B cell (primary cell): ENCODE results near the gene AFF2. TPM values are rescaled to one million over a fixed set of nuclear protein-coding genes. Genes with fewer than 3 reads are reported as not detected.

ENCODE experiments used
- ATAC-seq: fragments of 200-7000 bp; cut with Tn5 transposase; one replicate; pipeline ENCODE4 v1.10.0; 2021; ENCODE audit warnings: low read depth, mild to moderate bottlenecking, moderate number of reproducible peaks, moderate library complexity
- CTCF ChIA-PET: fragments of 350-600 bp; sonication (Branson Sonifier 250); formaldehyde crosslinking; loops from one replicate; lab custom pipeline; 2021; ENCODE audit warnings: antibody characterized with exemption, inconsistent platforms; lab: Charles Lee
- POLR2A ChIA-PET: fragments of 350-600 bp; sonication (Branson Sonifier 250); formaldehyde crosslinking; loops from one replicate; lab custom pipeline; 2021; ENCODE audit warnings: antibody characterized with exemption; lab: Charles Lee
- DNase-seq: peaks from one replicate; pipeline ENCODE4 v3.0.0; 2013
- H2AFZ ChIP-seq: 2 replicates; pipeline ENCODE4 v1.6.1; 2012; ENCODE audit warnings: mild to moderate bottlenecking, low read depth, low read length; ENCODE audit not compliant: insufficient read depth, poor library complexity, severe bottlenecking
- H3K27ac ChIP-seq, 2 donors: 1 replicate in 1 of 2; 2 replicates in 1 of 2; pipeline ENCODE4 v1.5.1; 2012 to 2013; ENCODE audit warnings: low read length in 2 of 2, mild to moderate bottlenecking in 2 of 2, moderate library complexity in 1 of 2
- H3K27me3 ChIP-seq, 4 experiments: fragments of 200-600 bp in 1 of 4; sonication (generic) in 1 of 4; replicated peaks in 1 of 4; 1 replicate in 2 of 4; 2 replicates in 2 of 4; pipeline versions ENCODE4 v1.6.1 to v1.7.0; 2013 to 2016; ENCODE audit warnings: low read length in 3 of 4, mild to moderate bottlenecking in 2 of 4, mixed read lengths in 1 of 4, moderate library complexity in 1 of 4; ENCODE audit not compliant: insufficient read depth in 4 of 4, control insufficient read depth in 3 of 4; ENCODE audit errors: control extremely low read depth in 1 of 4
- H3K36me3 ChIP-seq, 2 experiments: replicated peaks in 1 of 2; 1 replicate in 1 of 2; 2 replicates in 1 of 2; pipeline versions ENCODE4 v1.6.1 to v1.7.1; 2013; ENCODE audit warnings: low read length in 1 of 2; ENCODE audit not compliant: insufficient read depth in 2 of 2, control insufficient read depth in 1 of 2; ENCODE audit errors: control extremely low read depth in 1 of 2, extremely low read depth in 1 of 2
- H3K4me1 ChIP-seq, 2 donors: fragments of 200-600 bp in 1 of 2; sonication (generic) in 1 of 2; 1 replicate in 1 of 2; 2 replicates in 1 of 2; pipeline versions ENCODE4 v1.5.1 to v1.6.1; 2013 to 2017; ENCODE audit warnings: low read length in 2 of 2; ENCODE audit not compliant: control insufficient read depth in 2 of 2, insufficient read depth in 2 of 2
- H3K4me2 ChIP-seq: replicated peaks from 2 replicates; pipeline ENCODE3; 2012; ENCODE audit warnings: mild to moderate bottlenecking, low read depth, low read length; ENCODE audit not compliant: poor library complexity, severe bottlenecking
- H3K4me3 ChIP-seq, 5 experiments: fragments of 200-600 bp in 1 of 5; sonication (generic) in 1 of 5; 1 replicate in 3 of 5; 2 replicates in 2 of 5; pipeline versions ENCODE4 v1.5.1 to v1.7.0; 2011 to 2016; ENCODE audit warnings: low read length in 4 of 5, mild to moderate bottlenecking in 4 of 5, low read depth in 2 of 5, control low read depth in 1 of 5, moderate library complexity in 1 of 5; ENCODE audit not compliant: insufficient read depth in 1 of 5; ENCODE audit errors: control extremely low read depth in 1 of 5, extremely low read depth in 1 of 5
- H3K79me2 ChIP-seq: fragments of 200-600 bp; sonication (generic); one replicate; pipeline ENCODE4 v1.6.0; 2016; ENCODE audit warnings: low read length; ENCODE audit not compliant: control insufficient read depth, insufficient read depth
- H3K9ac ChIP-seq: fragments of 200-600 bp; sonication (generic); 2 replicates; pipeline ENCODE4 v1.6.1; 2017; ENCODE audit warnings: mild to moderate bottlenecking, low read length, moderate library complexity
- H3K9me3 ChIP-seq, 3 donors: one replicate each; pipeline versions ENCODE4 v1.6.1 to v1.7.1; 2013; ENCODE audit warnings: low read length in 2 of 3; ENCODE audit not compliant: control insufficient read depth in 2 of 3, insufficient read depth in 1 of 3; ENCODE audit errors: control extremely low read depth in 1 of 3
- H4K20me1 ChIP-seq: 2 replicates; pipeline ENCODE4 v1.6.0; 2012; ENCODE audit warnings: mild to moderate bottlenecking, low read length; ENCODE audit not compliant: insufficient read depth, control insufficient read depth, poor library complexity, severe bottlenecking
- H3K27ac Mint-ChIP-seq: one replicate; pipeline ENCODE4 v1.8.0; 2021; ENCODE audit warnings: mixed read lengths
- H3K27me3 Mint-ChIP-seq: one replicate; pipeline ENCODE4 v1.8.0; 2021; ENCODE audit warnings: mixed read lengths
- H3K4me1 Mint-ChIP-seq: one replicate; pipeline ENCODE4 v1.8.0; 2021; ENCODE audit warnings: mixed read lengths
- H3K4me3 Mint-ChIP-seq: one replicate; pipeline ENCODE4 v1.8.0; 2021; ENCODE audit warnings: mixed read lengths
- H3K9me3 Mint-ChIP-seq: one replicate; pipeline ENCODE4 v1.8.0; 2022; ENCODE audit warnings: mixed read lengths; ENCODE audit not compliant: insufficient read depth
- EZH2 ChIP-seq: IDR thresholded peaks from 2 replicates; pipeline ENCODE4 v1.6.1; 2012; ENCODE audit warnings: borderline replicate concordance, low read depth, mild to moderate bottlenecking, moderate library complexity, low read length; ENCODE audit not compliant: insufficient read depth, poor library complexity, severe bottlenecking
- WGBS: methylation state at CpG from one replicate; pipeline ENCODE4 v1.1.5; 2013; ENCODE audit warnings: missing lambda C conversion rate; ENCODE audit not compliant: insufficient coverage; 5-methylcytosine and 5-hydroxymethylcytosine counted together
- intact Hi-C: fragments of 100-400 bp; cut with micrococcal nuclease; formaldehyde crosslinking; loops from one replicate; pipeline ENCODE4 v1.10.0; 2022
- polyA plus RNA-seq: library from polyadenylated mRNA; depleted of rRNA; stranded (reverse); fragments of >200 nt; gene quantifications from 2 replicates; pipeline ENCODE4 v1.2.3, GENCODE V29; 2012
- total RNA-seq, 2 donors: library from RNA; stranded (reverse); fragments of 120-200 nt in 1 of 2; gene quantifications; 1 replicate in 1 of 2; 2 replicates in 1 of 2; pipeline versions ENCODE4 v1.2.3 to v1.2.4, GENCODE V29; 2013 to 2022
- TF ChIP-seq, protein P1 (sequence below): fragments of 200-600 bp; IDR thresholded peaks from one replicate; pipeline ENCODE4 v1.8.0; 2022; ENCODE audit warnings: antibody characterized with exemption, mild to moderate bottlenecking

The AFF2 gene
- total and polyA plus RNA-seq, 2 donors (not counting 1 experiment from before 2014, with no cell fraction given), result 0.06 to 12.0 TPM

DNA sequence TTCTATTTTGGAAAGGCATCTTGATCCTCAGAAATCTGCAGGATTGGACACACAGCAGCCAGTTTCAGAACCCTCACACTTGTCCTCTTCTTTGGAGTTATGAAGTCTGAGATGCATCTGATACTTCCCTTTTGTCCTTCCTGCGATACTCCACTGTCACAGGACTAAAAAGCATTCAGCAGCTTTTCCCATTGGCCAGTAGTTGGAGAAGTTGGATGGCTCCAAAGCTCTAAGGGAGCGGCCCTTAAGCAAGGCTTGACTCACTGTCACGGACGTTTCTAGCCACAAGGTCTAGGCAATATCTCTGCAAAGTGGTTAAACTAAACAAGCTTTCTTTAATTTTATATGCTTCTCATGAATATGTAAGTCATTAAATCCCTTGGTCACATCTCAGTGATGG lies 417.0 kb downstream of the AFF2 start:
- Histone ChIP-seq H3K4me2 (no peak overlapping the region), H2AFZ (no peak overlapping the region), H3K27ac (no peak overlapping the region), H3K36me3 (no peaks in the 10 kb centered on the region), H4K20me1 (no peaks in the 10 kb centered on the region), H3K27me3 (no peaks in the 10 kb centered on the region), H3K9ac (no peak overlapping the region), H3K9me3 (no peaks in the 10 kb centered on the region), H3K79me2 (no peaks in the 10 kb centered on the region), H3K4me1 (no peaks in the 10 kb centered on the region), H3K4me3 (no peak overlapping the region)
- Mint-ChIP-seq H3K4me3 (no peak overlapping the region), H3K9me3 (no peaks in the 10 kb centered on the region), H3K4me1 (no peaks in the 10 kb centered on the region), H3K27ac (no peak overlapping the region), H3K27me3 (no peaks in the 10 kb centered on the region)
- ATAC-seq (no peak), DNase-seq (no peak)
- TF ChIP-seq EZH2, result no peak
- TF ChIP-seq, protein P1, sequence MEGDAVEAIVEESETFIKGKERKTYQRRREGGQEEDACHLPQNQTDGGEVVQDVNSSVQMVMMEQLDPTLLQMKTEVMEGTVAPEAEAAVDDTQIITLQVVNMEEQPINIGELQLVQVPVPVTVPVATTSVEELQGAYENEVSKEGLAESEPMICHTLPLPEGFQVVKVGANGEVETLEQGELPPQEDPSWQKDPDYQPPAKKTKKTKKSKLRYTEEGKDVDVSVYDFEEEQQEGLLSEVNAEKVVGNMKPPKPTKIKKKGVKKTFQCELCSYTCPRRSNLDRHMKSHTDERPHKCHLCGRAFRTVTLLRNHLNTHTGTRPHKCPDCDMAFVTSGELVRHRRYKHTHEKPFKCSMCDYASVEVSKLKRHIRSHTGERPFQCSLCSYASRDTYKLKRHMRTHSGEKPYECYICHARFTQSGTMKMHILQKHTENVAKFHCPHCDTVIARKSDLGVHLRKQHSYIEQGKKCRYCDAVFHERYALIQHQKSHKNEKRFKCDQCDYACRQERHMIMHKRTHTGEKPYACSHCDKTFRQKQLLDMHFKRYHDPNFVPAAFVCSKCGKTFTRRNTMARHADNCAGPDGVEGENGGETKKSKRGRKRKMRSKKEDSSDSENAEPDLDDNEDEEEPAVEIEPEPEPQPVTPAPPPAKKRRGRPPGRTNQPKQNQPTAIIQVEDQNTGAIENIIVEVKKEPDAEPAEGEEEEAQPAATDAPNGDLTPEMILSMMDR, result no peak
- intact Hi-C loops, result no loop called here
- CTCF ChIA-PET, result no interaction called here
- POLR2A ChIA-PET, result no interaction called here
- WGBS, result no CpG with 5 or more reads among the region's 4 CpGs

DNA sequence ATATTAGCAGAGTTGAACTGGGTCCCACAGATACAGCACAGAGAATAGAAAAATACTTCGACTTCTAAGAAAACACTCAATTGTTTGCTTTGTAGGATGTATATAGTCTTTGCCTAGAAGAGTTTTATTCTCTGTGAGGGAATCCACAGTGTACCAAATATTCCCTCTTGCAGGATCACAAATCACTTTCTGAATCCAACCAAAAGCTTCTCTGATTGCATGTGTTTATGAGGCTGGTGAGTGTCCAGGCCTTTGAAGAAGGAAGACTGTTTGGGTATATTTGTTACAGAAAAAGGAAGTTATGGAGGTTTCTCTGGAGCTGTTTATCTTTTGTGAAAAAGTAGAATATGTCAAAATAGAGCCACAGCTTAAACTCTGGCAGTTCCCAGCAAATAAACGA lies 423.2 kb downstream of the AFF2 start:
- no peaks in the 10 kb centered on the region for H4K20me1 ChIP-seq
- H3K4me1 Mint-ChIP-seq, result no peaks in the 10 kb centered on the region
- H3K9me3 ChIP-seq, result no peaks in the 10 kb centered on the region
- no peak overlapping the region for H2AFZ ChIP-seq
- H3K9me3 Mint-ChIP-seq, result no peaks in the 10 kb centered on the region
- H3K79me2 ChIP-seq, result no peaks in the 10 kb centered on the region
- H3K4me2 ChIP-seq, result no peak overlapping the region
- CTCF ChIA-PET, result no interaction called here
- no peak for DNase-seq
- no peaks in the 10 kb centered on the region for H3K27me3 Mint-ChIP-seq
- H3K4me1 ChIP-seq, result no peaks in the 10 kb centered on the region
- POLR2A ChIA-PET, result no interaction called here
- no peak overlapping the region for H3K4me3 Mint-ChIP-seq
- H3K9ac ChIP-seq, result no peak overlapping the region
- H3K27me3 ChIP-seq, result no peaks in the 10 kb centered on the region
- ATAC-seq, result no peak
- intact Hi-C loops, result no loop called here
- no CpG with 5 or more reads among the region's 2 CpGs for WGBS
- no peaks in the 10 kb centered on the region for H3K36me3 ChIP-seq
- no peak for TF ChIP-seq EZH2
- TF ChIP-seq, protein P1, result no peak
- H3K27ac ChIP-seq, result no peak overlapping the region
- no peak overlapping the region for H3K4me3 ChIP-seq
- no peak overlapping the region for H3K27ac Mint-ChIP-seq
